SK-N-SH treated with all-trans-retinoic acid at 6 μM for 48 hours (cell line): ENCODE data around the gene TMEM222.

Source experiments
- ATAC-seq: fragments of 200-7000 bp; cut with Tn5 transposase; 3 replicates; pipeline ENCODE4 v1.9.1; 2020; ENCODE audit warnings: mild to moderate bottlenecking, moderate library complexity
- BACH2 ChIP-seq: fragments of 250-450 bp; sonication (Bioruptor Pico); IDR thresholded peaks from 2 replicates; pipeline ENCODE4 v1.9.0; 2021; ENCODE audit warnings: mild to moderate bottlenecking, borderline replicate concordance
- CREB5 ChIP-seq: fragments of 250-450 bp; sonication (Bioruptor Pico); IDR thresholded peaks from 2 replicates; pipeline ENCODE4 v1.5.1; 2020; ENCODE audit warnings: low read depth, mild to moderate bottlenecking, moderate library complexity
- CSDC2 ChIP-seq: fragments of 250-450 bp; sonication (Bioruptor Pico); IDR thresholded peaks from 2 replicates; pipeline ENCODE4 v1.5.0; 2020; ENCODE audit warnings: mild to moderate bottlenecking, moderate library complexity
- CSRNP3 ChIP-seq: fragments of 250-450 bp; sonication (Bioruptor Pico); IDR thresholded peaks from 2 replicates; pipeline ENCODE4 v1.5.1; 2021; ENCODE audit warnings: mild to moderate bottlenecking, moderate library complexity
- ESRRG ChIP-seq: fragments of 250-450 bp; sonication (Bioruptor Pico); IDR thresholded peaks from 2 replicates; pipeline ENCODE4 v1.6.1; 2021; ENCODE audit warnings: mild to moderate bottlenecking
- GLIS3 ChIP-seq: fragments of 250-450 bp; sonication (Bioruptor Pico); IDR thresholded peaks from 2 replicates; pipeline ENCODE4 v1.5.0; 2020; ENCODE audit warnings: mild to moderate bottlenecking, moderate library complexity
- ISL1 ChIP-seq: fragments of 250-450 bp; sonication (Bioruptor Pico); IDR thresholded peaks from 2 replicates; pipeline ENCODE4 v2.1.2; 2022; ENCODE audit warnings: mild to moderate bottlenecking, moderate library complexity
- OSR1 ChIP-seq: fragments of 250-450 bp; sonication (Bioruptor Pico); IDR thresholded peaks from 2 replicates; pipeline ENCODE4 v1.8.0; 2022; ENCODE audit warnings: moderate library complexity, mild to moderate bottlenecking, inconsistent platforms
- PATZ1 ChIP-seq: fragments of 250-450 bp; sonication (Bioruptor Pico); IDR thresholded peaks from 2 replicates; pipeline ENCODE4 v1.8.0; 2020; ENCODE audit warnings: mild to moderate bottlenecking, moderate library complexity, borderline replicate concordance
- POU6F1 ChIP-seq: fragments of 250-450 bp; sonication (Bioruptor Pico); IDR thresholded peaks from 2 replicates; pipeline ENCODE4 v1.8.0; 2021; ENCODE audit warnings: low read depth, mild to moderate bottlenecking, moderate library complexity, borderline replicate concordance
- PPARA ChIP-seq: fragments of 250-450 bp; sonication (Bioruptor Pico); IDR thresholded peaks from 2 replicates; pipeline ENCODE4 v1.5.0; 2020; ENCODE audit warnings: mild to moderate bottlenecking, borderline replicate concordance
- RARB ChIP-seq: fragments of 250-450 bp; sonication (Bioruptor Pico); IDR thresholded peaks from 2 replicates; pipeline ENCODE4 v1.8.0; 2021; ENCODE audit warnings: mild to moderate bottlenecking, moderate library complexity
- TCF4 ChIP-seq: fragments of 250-450 bp; sonication (Bioruptor Pico); IDR thresholded peaks from 2 replicates; pipeline ENCODE4 v1.8.0; 2021; ENCODE audit warnings: mild to moderate bottlenecking, moderate library complexity, borderline replicate concordance
- TOX ChIP-seq: fragments of 250-450 bp; sonication (Bioruptor Pico); IDR thresholded peaks from 2 replicates; pipeline ENCODE4 v1.8.0; 2021; ENCODE audit warnings: mild to moderate bottlenecking, moderate library complexity, borderline replicate concordance
- TSHZ2 ChIP-seq: fragments of 250-450 bp; sonication (Bioruptor Pico); IDR thresholded peaks from 2 replicates; pipeline ENCODE4 v1.5.0; 2020; ENCODE audit warnings: mild to moderate bottlenecking, moderate library complexity
- ZC3H10 ChIP-seq: fragments of 250-450 bp; sonication (Bioruptor Pico); IDR thresholded peaks from 2 replicates; pipeline ENCODE4 v1.5.1; 2021; ENCODE audit warnings: mild to moderate bottlenecking, moderate library complexity
- ZFP3 ChIP-seq: fragments of 250-450 bp; sonication (Bioruptor Pico); IDR thresholded peaks from 2 replicates; pipeline ENCODE4 v1.5.0; 2020; ENCODE audit warnings: mild to moderate bottlenecking, moderate library complexity
- ZFP30 ChIP-seq: fragments of 450-650 bp; formaldehyde crosslinking; IDR thresholded peaks from 2 replicates; pipeline ENCODE4 v1.5.0; 2022; ENCODE audit warnings: mild to moderate bottlenecking, moderate library complexity
- ZNF70 ChIP-seq: fragments of 450-650 bp; formaldehyde crosslinking; IDR thresholded peaks from 2 replicates; pipeline ENCODE4 v1.5.0; 2020; ENCODE audit warnings: mild to moderate bottlenecking, moderate library complexity
- ZNF8 ChIP-seq: fragments of 450-650 bp; formaldehyde crosslinking; IDR thresholded peaks from 2 replicates; pipeline ENCODE4 v1.5.0; 2020; ENCODE audit warnings: mild to moderate bottlenecking, moderate library complexity

TMEM222 gene

GRCh38 chr1:27361553-27361952, 39.6 kb downstream of the TMEM222 start:
- TF ChIP-seq TSHZ2 (CRISPR knock-in tag) (no peak), CREB5 (CRISPR knock-in tag) (no peak), ZNF70 (CRISPR knock-in tag) (no peak)
- ATAC-seq: no peak

- TF ChIP-seq PPARA (CRISPR knock-in tag) (no peak), ZNF70 (CRISPR knock-in tag) (no peak), ZFP3 (CRISPR knock-in tag) (no peak), CREB5 (CRISPR knock-in tag) (no peak), GLIS3 (CRISPR knock-in tag) (no peak), ISL1 (CRISPR knock-in tag) (no peak), ZFP30 (CRISPR knock-in tag) (no peak), ESRRG (CRISPR knock-in tag) (no peak), TOX (no peak), POU6F1 (CRISPR knock-in tag) (no peak), OSR1 (CRISPR knock-in tag) (no peak), CSRNP3 (CRISPR knock-in tag) (no peak), ZC3H10 (CRISPR knock-in tag) (no peak), CSDC2 (CRISPR knock-in tag) (no peak), RARB (CRISPR knock-in tag) (no peak), TCF4 (CRISPR knock-in tag) (no peak), PATZ1 (no peak), TSHZ2 (CRISPR knock-in tag) (no peak), BACH2 (CRISPR knock-in tag) (no peak), ZNF8 (CRISPR knock-in tag) (no peak)
- ATAC-seq: no peak
Measured at GRCh38 chr1:27363766-27364695, 42.1 kb downstream of the TMEM222 start.
